ENCODE measurements around the gene CEP135.

DNA sequence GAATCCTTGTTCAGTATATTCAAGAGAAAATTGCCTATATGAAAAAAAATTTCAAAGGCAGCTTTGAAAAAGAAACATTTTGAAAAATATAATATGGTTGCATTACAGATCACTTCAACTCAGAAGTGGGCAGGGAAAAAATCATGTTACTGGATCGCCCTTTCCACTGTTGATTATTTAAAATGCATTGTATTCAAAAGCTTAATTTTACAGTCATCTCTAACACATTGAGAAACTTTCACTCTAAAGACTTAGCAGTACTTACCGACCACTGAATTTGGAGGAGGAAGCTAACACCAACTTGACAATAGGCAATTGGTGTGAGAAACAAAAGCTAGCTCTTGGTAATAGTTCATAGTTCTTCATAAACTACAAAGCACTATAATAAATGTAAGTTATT, 101.9 kb downstream of the CEP135 start:
- TF ChIP-seq POLR2A (IDR thresholded peaks at IDR 0.05; ENCODE audit: low read length) (no peak), GATA1 (IDR thresholded peaks at IDR 0.05; ENCODE audit: low read depth, low read length) (no peak)

Measured in erythroblast (primary cell).